Urinary bladder (tissue), 4 donors: ENCODE results near the gene TTI1. TPM values are rescaled to one million over a fixed set of nuclear protein-coding genes. Genes with fewer than 3 reads are reported as not detected.

Source experiments
- DNase-seq: peaks from one replicate; pipeline ENCODE4 v3.0.0-alpha.2; 2015; ENCODE audit errors: extremely low spot score
- H3K27ac ChIP-seq: one replicate; pipeline ENCODE4 v1.5.1; 2013; ENCODE audit warnings: low read depth, mild to moderate bottlenecking, moderate library complexity
- H3K36me3 ChIP-seq: one replicate; pipeline ENCODE4 v1.6.1; 2013; ENCODE audit warnings: mild to moderate bottlenecking, moderate library complexity; ENCODE audit not compliant: insufficient read depth
- H3K4me1 ChIP-seq: one replicate; pipeline ENCODE4 v1.6.1; 2013; ENCODE audit warnings: mild to moderate bottlenecking, moderate library complexity; ENCODE audit not compliant: insufficient read depth
- H3K4me3 ChIP-seq: one replicate; pipeline ENCODE4 v1.5.1; 2013; ENCODE audit warnings: low read depth, low read length
- WGBS: extraction: QIAGEN DNeasy Blood & Tissue Kit; methylation state at CpG from one replicate; pipeline ENCODE4 v1.1.7; 2013; 5-methylcytosine and 5-hydroxymethylcytosine counted together
- polyA plus RNA-seq: library from polyadenylated mRNA; stranded (reverse); fragments of 200-250 nt; gene quantifications from one replicate; pipeline ENCODE4 v1.2.3, GENCODE V29; 2013
- total RNA-seq: library from RNA; depleted of rRNA; stranded (reverse); fragments of >200 nt; gene quantifications from one replicate; pipeline ENCODE4 v1.2.3, GENCODE V29; 2014
- donor health status: healthy with polysubstance abuse.
- donor health status: healthy.

TTI1 gene
- total and polyA plus RNA-seq, 2 donors: 13.3 to 35.7 TPM

DNA sequence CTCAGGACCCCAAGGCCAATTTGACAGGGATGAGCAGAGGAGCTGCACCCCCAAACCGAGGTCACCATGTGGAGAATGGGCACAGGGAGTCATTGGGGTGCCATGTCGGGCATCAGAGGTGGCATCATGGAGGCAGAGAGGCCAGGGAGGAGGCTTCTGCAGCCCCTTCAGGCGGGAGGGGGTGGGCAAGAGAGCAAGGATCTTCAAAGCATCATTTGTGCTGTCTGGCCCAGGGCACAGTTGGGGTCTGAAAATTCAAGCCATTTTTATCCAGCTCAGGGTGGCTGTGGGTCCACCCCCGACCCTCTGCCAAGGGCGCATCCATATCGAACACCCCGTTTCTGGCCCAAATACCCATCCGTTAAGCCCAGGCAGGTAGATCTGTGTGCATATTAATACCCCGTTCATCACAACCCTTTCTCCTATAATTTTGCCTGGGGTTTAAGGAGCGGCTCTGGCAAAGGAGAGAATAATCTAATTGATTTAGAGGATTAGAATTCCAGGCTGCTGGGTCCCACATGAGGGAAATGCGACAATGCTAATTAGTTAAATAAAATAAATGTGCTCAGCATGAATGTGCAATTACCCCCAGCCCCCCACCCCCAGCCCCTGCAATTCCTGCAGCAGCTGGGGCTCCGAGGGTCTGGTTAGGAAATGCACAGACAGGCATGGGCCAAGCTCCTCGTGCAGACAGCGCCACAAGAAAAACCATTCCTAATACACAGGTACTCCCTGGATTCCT, 98.5 kb downstream of the TTI1 start:
- 87% methylated on average over 14 of the region's 14 CpGs for WGBS

DNA sequence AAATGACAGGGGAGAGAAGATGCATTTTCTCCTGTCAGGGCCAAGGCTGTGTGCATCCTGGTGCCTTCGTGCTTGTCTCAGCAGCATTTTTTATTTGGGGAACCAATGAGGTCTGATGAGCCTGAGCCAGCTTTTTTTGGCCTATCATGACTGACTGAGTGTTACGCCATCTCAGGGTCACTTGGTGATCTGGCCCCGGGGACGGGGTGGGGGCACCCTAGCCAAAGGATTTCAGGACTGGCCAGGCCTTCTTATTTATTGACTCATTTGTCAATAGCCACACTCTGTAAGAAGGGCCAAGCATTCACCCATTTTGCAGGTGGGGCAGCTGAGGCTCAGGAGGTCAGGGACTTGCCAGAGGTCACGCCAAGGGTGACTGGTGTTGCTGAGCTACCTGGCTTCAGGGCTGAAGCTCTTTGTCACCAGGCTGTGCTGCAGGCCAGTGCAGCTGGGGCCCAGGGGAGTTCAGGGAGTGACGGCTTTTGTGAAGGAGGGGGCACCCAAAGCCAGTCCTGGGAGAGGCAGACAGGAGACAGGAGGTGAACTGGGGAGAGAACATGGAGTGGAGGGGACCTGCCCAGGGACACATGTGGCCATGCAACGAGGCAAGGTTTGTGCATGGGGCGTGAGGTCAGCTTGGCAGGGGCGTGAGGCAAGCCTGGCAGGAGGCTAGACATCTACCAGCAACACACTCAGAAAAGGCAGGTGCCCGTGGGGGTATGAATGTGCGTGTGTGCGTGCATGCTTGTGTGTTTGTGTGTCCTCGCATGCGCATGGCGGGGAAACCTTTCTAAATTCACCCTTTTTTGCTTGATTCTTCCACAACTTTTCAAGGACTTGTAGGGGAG, 99.2 kb downstream of the TTI1 start:
- DNase-seq: no peak
- 92% methylated on average over 15 of the region's 15 CpGs for WGBS
- H3K27ac ChIP-seq: no peak overlapping the region
- no peaks in the 10 kb centered on the region for H3K36me3 ChIP-seq
- no peaks in the 10 kb centered on the region for H3K4me1 ChIP-seq
- H3K4me3 ChIP-seq: no peak overlapping the region

More for the DNA sequence above, 98.5 kb downstream of the TTI1 start:
- DNase-seq: no peak
- Histone ChIP-seq H3K27ac (no peak overlapping the region), H3K36me3 (no peaks in the 10 kb centered on the region), H3K4me1 (no peaks in the 10 kb centered on the region), H3K4me3 (no peak overlapping the region)

Other genes starting within 250 kb of the TTI1 start
- gene VSTM2L, start 130.3 kb downstream of the TTI1 start, total RNA-seq: 1.3 TPM
- gene VSTM2L, start 130.3 kb downstream of the TTI1 start, polyA plus RNA-seq: 1.6 TPM
- 85.2 TPM for gene RPRD1B, start 290 bp upstream of the TTI1 start, total RNA-seq
- 45.0 TPM for gene RPRD1B, start 290 bp upstream of the TTI1 start, polyA plus RNA-seq
- 75.7 TPM for gene TGM2, start 131.8 kb upstream of the TTI1 start, total RNA-seq
- 360 TPM for gene TGM2, start 131.8 kb upstream of the TTI1 start, polyA plus RNA-seq
- gene KIAA1755, start 227.3 kb upstream of the TTI1 start, total RNA-seq: 6.8 TPM
- gene KIAA1755, start 227.3 kb upstream of the TTI1 start, polyA plus RNA-seq: 6.1 TPM